NB4 (cell line): ENCODE results near the gene KCNAB1.

Source experiments
- DNase-seq: peaks from one replicate; pipeline ENCODE4 v3.0.0; 2010; ENCODE audit warnings: low read depth
- H3K4me3 ChIP-seq: one replicate; pipeline ENCODE4 v1.5.1; 2011; ENCODE audit warnings: mild to moderate bottlenecking, low read depth, low read length, moderate library complexity
- MYC ChIP-seq: IDR thresholded peaks from 2 replicates; pipeline ENCODE4 v1.6.1; 2011; ENCODE audit warnings: low read depth, low read length
- POLR2A ChIP-seq: IDR thresholded peaks from 2 replicates; pipeline ENCODE4 v1.6.1; 2011; ENCODE audit warnings: mild to moderate bottlenecking; ENCODE audit not compliant: insufficient read length; ENCODE audit errors: extremely low read depth
- TF ChIP-seq, protein P1 (sequence below): IDR thresholded peaks from one replicate; pipeline ENCODE4 v1.5.1; 2012; ENCODE audit warnings: low read depth, low read length
- TF ChIP-seq, protein P2 (sequence below): IDR thresholded peaks from 2 replicates; pipeline ENCODE4 v1.6.1; 2011; ENCODE audit warnings: low read depth, low read length

The KCNAB1 gene

DNA sequence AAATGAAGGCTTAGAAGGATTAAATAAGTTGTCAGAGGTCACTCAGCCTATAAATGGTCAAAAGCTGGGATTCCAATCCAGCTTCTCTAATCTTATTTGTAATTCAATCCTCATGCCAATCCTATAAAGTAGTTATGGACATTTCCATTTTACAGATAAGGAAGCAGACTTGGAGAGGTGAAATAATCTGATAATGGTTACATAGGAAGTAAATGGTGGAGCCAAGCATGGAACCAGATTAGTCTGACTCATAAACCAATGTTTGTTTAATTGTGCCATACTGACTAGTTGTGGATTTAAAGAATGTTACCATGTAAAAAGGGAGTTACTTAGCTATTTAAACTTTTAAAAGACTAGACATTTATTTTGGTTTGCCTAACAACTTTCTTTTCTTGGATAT, 59.7 kb downstream of the KCNAB1 start:
- TF ChIP-seq, protein P1, sequence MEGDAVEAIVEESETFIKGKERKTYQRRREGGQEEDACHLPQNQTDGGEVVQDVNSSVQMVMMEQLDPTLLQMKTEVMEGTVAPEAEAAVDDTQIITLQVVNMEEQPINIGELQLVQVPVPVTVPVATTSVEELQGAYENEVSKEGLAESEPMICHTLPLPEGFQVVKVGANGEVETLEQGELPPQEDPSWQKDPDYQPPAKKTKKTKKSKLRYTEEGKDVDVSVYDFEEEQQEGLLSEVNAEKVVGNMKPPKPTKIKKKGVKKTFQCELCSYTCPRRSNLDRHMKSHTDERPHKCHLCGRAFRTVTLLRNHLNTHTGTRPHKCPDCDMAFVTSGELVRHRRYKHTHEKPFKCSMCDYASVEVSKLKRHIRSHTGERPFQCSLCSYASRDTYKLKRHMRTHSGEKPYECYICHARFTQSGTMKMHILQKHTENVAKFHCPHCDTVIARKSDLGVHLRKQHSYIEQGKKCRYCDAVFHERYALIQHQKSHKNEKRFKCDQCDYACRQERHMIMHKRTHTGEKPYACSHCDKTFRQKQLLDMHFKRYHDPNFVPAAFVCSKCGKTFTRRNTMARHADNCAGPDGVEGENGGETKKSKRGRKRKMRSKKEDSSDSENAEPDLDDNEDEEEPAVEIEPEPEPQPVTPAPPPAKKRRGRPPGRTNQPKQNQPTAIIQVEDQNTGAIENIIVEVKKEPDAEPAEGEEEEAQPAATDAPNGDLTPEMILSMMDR: no peak
- H3K4me3 ChIP-seq: no peak overlapping the region
- no peak for DNase-seq

DNA sequence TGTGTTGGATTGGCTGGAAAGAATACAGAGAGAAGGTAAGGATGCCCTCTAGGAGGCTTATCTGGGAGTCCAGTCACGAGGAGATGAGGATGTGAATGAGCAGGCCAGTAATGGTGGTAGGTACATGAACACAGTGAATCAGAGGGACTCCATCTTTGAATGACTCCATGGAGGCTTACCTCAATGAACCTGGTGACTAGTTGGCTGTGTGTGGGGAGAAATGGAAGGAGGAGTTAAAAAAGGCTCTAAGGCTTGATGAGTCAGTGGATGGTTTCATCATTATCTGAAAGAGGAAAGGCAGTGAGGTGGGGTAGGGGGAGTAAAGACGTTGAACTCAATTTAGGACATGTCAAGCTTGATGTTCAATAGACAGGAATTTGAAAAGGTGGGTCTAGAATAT, 61.1 kb downstream of the KCNAB1 start:
- TF ChIP-seq, protein P2, sequence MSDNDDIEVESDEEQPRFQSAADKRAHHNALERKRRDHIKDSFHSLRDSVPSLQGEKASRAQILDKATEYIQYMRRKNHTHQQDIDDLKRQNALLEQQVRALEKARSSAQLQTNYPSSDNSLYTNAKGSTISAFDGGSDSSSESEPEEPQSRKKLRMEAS: no peak
- TF ChIP-seq, protein P1: no peak
- no peak for TF ChIP-seq MYC
- TF ChIP-seq POLR2A: no peak
- peak; percentile 34 for DNase-seq
- no peak overlapping the region for H3K4me3 ChIP-seq

DNA sequence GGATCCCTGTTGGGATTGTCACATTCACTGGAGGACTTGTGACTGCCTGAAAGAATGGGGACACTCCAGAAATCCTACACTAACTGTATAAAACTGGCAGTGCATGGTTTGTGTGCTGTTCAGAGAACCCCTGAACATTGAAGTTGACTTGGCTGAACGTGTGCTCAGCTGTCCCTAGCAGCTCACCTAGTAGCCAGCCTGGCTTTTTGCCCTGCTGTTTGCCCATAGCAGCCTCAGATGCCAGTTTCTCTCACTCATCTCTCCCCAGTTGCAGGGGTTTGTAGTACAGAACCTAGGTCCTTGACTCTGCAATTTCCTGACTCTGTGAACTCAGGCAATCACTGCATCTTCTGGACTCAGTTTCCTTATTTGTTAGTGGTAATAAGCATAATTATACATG, 63.0 kb downstream of the KCNAB1 start:
- TF ChIP-seq, protein P2: no peak
- TF ChIP-seq, protein P1: no peak
- TF ChIP-seq MYC (no peak), POLR2A (no peak)
- DNase-seq: no peak
- H3K4me3 ChIP-seq: no peak overlapping the region

DNA sequence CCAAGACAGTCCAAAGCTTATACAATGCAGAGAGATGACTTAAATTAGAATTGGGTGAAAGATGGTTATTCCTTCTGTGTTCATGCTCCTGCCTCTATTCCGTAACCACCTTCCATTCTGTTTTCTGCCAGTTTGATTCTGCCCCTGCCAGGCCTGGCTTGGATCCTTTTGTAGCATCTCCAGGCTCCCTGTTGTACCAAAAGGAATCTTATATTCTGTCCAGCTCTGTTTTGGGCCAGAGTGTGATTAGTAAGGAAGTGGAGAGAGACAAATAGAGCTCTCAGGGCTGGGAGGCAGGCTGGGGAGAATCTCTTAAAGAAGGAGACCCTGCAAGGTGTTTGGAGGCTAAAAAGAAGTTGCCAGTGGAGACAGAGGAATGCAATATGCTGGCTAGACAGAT, 63.8 kb downstream of the KCNAB1 start:
- DNase-seq: no peak
- TF ChIP-seq, protein P1: no peak
- TF ChIP-seq, protein P2: no peak
- TF ChIP-seq POLR2A (no peak), MYC (no peak)
- H3K4me3 ChIP-seq: no peak overlapping the region

DNA sequence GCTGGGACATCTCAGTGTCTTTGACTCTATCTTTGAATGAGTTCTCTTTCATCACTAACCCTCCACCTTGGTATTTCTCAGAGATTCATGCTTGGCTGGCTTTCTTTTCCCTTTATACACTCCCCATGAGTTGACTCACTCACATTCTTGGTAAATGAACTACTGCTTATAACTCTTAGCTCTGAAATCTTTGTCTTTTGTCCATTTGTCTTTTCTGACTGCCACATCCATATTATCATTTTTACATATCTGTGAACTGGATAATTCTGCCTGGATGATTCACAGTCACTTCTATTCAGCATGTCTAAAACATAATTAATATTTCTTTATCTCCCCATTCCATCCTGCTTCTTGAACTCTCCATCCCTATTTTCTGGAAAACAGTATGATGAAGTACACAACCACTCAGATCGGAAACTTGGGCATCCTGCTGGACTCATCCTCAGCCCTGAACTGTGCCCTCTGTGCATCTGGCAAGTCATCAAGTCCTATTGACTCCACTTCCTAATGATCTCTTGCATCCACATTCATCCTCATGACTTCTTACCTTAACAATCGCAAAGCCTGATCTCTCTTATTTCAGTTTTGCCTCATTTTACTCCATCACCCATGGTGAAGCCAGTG, 66.9 kb downstream of the KCNAB1 start:
- TF ChIP-seq MYC: no peak
- TF ChIP-seq, protein P1: no peak
- TF ChIP-seq POLR2A: no peak
- TF ChIP-seq, protein P2: no peak
- DNase-seq: no peak
- H3K4me3 ChIP-seq: no peak overlapping the region

DNA sequence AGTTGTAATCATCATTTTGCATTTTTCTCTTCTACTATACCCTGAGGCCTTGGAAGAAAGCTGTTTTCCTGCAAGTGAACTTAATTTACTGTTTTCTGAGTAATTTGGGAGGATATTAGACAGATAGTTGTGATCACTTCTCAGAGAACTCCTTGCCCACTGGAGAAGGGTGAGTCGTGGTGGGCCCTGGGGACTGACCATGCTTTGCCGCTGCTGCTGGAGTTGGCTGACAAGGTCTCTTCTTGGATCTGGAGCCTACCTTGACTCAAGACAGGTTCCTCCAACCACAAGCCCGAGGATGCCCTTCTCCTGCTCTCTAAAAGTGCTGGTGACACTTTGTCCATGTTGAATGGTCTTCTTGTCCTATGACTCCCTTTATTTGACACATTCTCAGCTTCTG, 68.4 kb downstream of the KCNAB1 start:
- no peak overlapping the region for H3K4me3 ChIP-seq
- TF ChIP-seq, protein P2: no peak
- TF ChIP-seq POLR2A (no peak), MYC (no peak)
- TF ChIP-seq, protein P1: no peak
- no peak for DNase-seq
